Measurements from ENCODE around the gene TSPYL6.
"Not testable (repeated sequence)": the region's sequence is repeated elsewhere in the genome, so short reads cannot be mapped to it uniquely, and the experiment has no call there.

Gene TSPYL6

GRCh38 chr2:54256091-54256694, at the start of gene TSPYL6:
TSPYL6 (minus strand) TSS chr2:54256229; CDS start chr2:54256151, 78 bp downstream.
- TF ChIP-seq YY1 (IDR thresholded peaks at IDR 0.05; ENCODE audit: insufficient read depth, insufficient read length) (no peak), SUZ12 (IDR thresholded peaks at IDR 0.05; ENCODE audit: extremely low read depth, insufficient read depth, insufficient read length) (no peak)
- Histone ChIP-seq H3K9ac (ENCODE audit: insufficient read length, low read depth) (no peak within 1 kb of the TSS), H3K36me3 (ENCODE audit: insufficient read depth, insufficient read length, low read length) (no peaks in the 10 kb centered on the region), H3K4me1 (ENCODE audit: insufficient read depth, insufficient read length) (no peaks in the 10 kb centered on the region), H3K27me3 (ENCODE audit: insufficient read depth, insufficient read length) (no peaks in the 10 kb centered on the region), H3K9me3 (ENCODE audit: insufficient read depth, low read length) (no peaks in the 10 kb centered on the region), H3K4me3 (ENCODE audit: insufficient read length, low read depth) (no peak within 1 kb of the TSS)
- DNase-seq (ENCODE audit: low read depth, low spot score) = no peak

GRCh38 chr2:54303631-54304030, 47.6 kb upstream of the TSPYL6 start:
- no peaks in the 10 kb centered on the region for H3K27me3 ChIP-seq (ENCODE audit: insufficient read depth, insufficient read length)
- H3K9me3 ChIP-seq (ENCODE audit: insufficient read depth, low read length) = no peaks in the 10 kb centered on the region
- no peak overlapping the region for H3K4me3 ChIP-seq (ENCODE audit: insufficient read length, low read depth)
- H3K36me3 ChIP-seq (ENCODE audit: insufficient read depth, insufficient read length, low read length) = no peaks in the 10 kb centered on the region
- no peak for DNase-seq (ENCODE audit: low read depth, low spot score)
- H3K4me1 ChIP-seq (ENCODE audit: insufficient read depth, insufficient read length) = no peaks in the 10 kb centered on the region
- no peak for TF ChIP-seq ZNF274 (IDR thresholded peaks at IDR 0.05; ENCODE audit: low read depth, low read length)
- no peak for TF ChIP-seq YY1 (IDR thresholded peaks at IDR 0.05; ENCODE audit: insufficient read depth, insufficient read length)
- no peak overlapping the region for H3K9ac ChIP-seq (ENCODE audit: insufficient read length, low read depth)

GRCh38 chr2:54298514-54298913, 42.5 kb upstream of the TSPYL6 start:
- Histone ChIP-seq H3K27me3 (ENCODE audit: insufficient read depth, insufficient read length) (no peaks in the 10 kb centered on the region), H3K4me1 (ENCODE audit: insufficient read depth, insufficient read length) (no peaks in the 10 kb centered on the region), H3K4me3 (ENCODE audit: insufficient read length, low read depth) (no peak overlapping the region), H3K36me3 (ENCODE audit: insufficient read depth, insufficient read length, low read length) (no peaks in the 10 kb centered on the region), H3K9ac (ENCODE audit: insufficient read length, low read depth) (no peak overlapping the region), H3K9me3 (ENCODE audit: insufficient read depth, low read length) (no peaks in the 10 kb centered on the region)
- TF ChIP-seq YY1 (IDR thresholded peaks at IDR 0.05; ENCODE audit: insufficient read depth, insufficient read length) = no peak
- no peak for TF ChIP-seq ZNF274 (IDR thresholded peaks at IDR 0.05; ENCODE audit: low read depth, low read length)
- TF ChIP-seq SUZ12 (IDR thresholded peaks at IDR 0.05; ENCODE audit: extremely low read depth, insufficient read depth, insufficient read length) = no peak
- DNase-seq (ENCODE audit: low read depth, low spot score) = no peak

GRCh38 chr2:54295911-54296310, 39.9 kb upstream of the TSPYL6 start:
- H3K9ac ChIP-seq (ENCODE audit: insufficient read length, low read depth) = no peak overlapping the region
- no peaks in the 10 kb centered on the region for H3K4me1 ChIP-seq (ENCODE audit: insufficient read depth, insufficient read length)
- no peak for DNase-seq (ENCODE audit: low read depth, low spot score)
- TF ChIP-seq SUZ12 (IDR thresholded peaks at IDR 0.05; ENCODE audit: extremely low read depth, insufficient read depth, insufficient read length) (no peak), ZNF274 (IDR thresholded peaks at IDR 0.05; ENCODE audit: low read depth, low read length) (no peak), YY1 (IDR thresholded peaks at IDR 0.05; ENCODE audit: insufficient read depth, insufficient read length) (no peak)
- H3K9me3 ChIP-seq (ENCODE audit: insufficient read depth, low read length) = no peaks in the 10 kb centered on the region
- H3K4me3 ChIP-seq (ENCODE audit: insufficient read length, low read depth) = no peak overlapping the region
- peaks cover 5% of the 10 kb centered on the region for H3K27me3 ChIP-seq (ENCODE audit: insufficient read depth, insufficient read length)
- H3K36me3 ChIP-seq (ENCODE audit: insufficient read depth, insufficient read length, low read length) = no peaks in the 10 kb centered on the region

GRCh38 chr2:54294665-54295064, 38.6 kb upstream of the TSPYL6 start:
- H3K27me3 ChIP-seq (ENCODE audit: insufficient read depth, insufficient read length); H3K9ac ChIP-seq (ENCODE audit: insufficient read length, low read depth); H3K36me3 ChIP-seq (ENCODE audit: insufficient read depth, insufficient read length, low read length); DNase-seq (ENCODE audit: low read depth, low spot score); H3K9me3 ChIP-seq (ENCODE audit: insufficient read depth, low read length); H3K4me3 ChIP-seq (ENCODE audit: insufficient read length, low read depth); H3K4me1 ChIP-seq (ENCODE audit: insufficient read depth, insufficient read length): not testable (repeated sequence)

- TF ChIP-seq ZNF274 (IDR thresholded peaks at IDR 0.05; ENCODE audit: low read depth, low read length) = no peak
- TF ChIP-seq SUZ12 (IDR thresholded peaks at IDR 0.05; ENCODE audit: extremely low read depth, insufficient read depth, insufficient read length) = no peak
- TF ChIP-seq YY1 (IDR thresholded peaks at IDR 0.05; ENCODE audit: insufficient read depth, insufficient read length) = no peak
- DNase-seq (ENCODE audit: low read depth, low spot score) = no peak
- Histone ChIP-seq H3K4me1 (ENCODE audit: insufficient read depth, insufficient read length) (no peaks in the 10 kb centered on the region), H3K9me3 (ENCODE audit: insufficient read depth, low read length) (no peaks in the 10 kb centered on the region), H3K27me3 (ENCODE audit: insufficient read depth, insufficient read length) (peaks cover 23% of the 10 kb centered on the region), H3K9ac (ENCODE audit: insufficient read length, low read depth) (no peak overlapping the region), H3K36me3 (ENCODE audit: insufficient read depth, insufficient read length, low read length) (no peaks in the 10 kb centered on the region), H3K4me3 (ENCODE audit: insufficient read length, low read depth) (no peak overlapping the region)
Observed at GRCh38 chr2:54290356-54291025, 34.5 kb upstream of the TSPYL6 start.

- TF ChIP-seq YY1 (IDR thresholded peaks at IDR 0.05; ENCODE audit: insufficient read depth, insufficient read length) (no peak), SUZ12 (IDR thresholded peaks at IDR 0.05; ENCODE audit: extremely low read depth, insufficient read depth, insufficient read length) (no peak), ZNF274 (IDR thresholded peaks at IDR 0.05; ENCODE audit: low read depth, low read length) (no peak)
- H3K36me3 ChIP-seq (ENCODE audit: insufficient read depth, insufficient read length, low read length) = no peaks in the 10 kb centered on the region
- H3K27me3 ChIP-seq (ENCODE audit: insufficient read depth, insufficient read length) = peaks cover 23% of the 10 kb centered on the region
- H3K9ac ChIP-seq (ENCODE audit: insufficient read length, low read depth) = no peak overlapping the region
- no peak overlapping the region for H3K4me3 ChIP-seq (ENCODE audit: insufficient read length, low read depth)
- H3K9me3 ChIP-seq (ENCODE audit: insufficient read depth, low read length) = no peaks in the 10 kb centered on the region
- DNase-seq (ENCODE audit: low read depth, low spot score) = no peak
- no peaks in the 10 kb centered on the region for H3K4me1 ChIP-seq (ENCODE audit: insufficient read depth, insufficient read length)
Observed at GRCh38 chr2:54289917-54290316, 33.9 kb upstream of the TSPYL6 start.
